Body of pancreas (tissue), 4 donors: ENCODE results near the gene NUP62. TPM values are rescaled to one million over a fixed set of nuclear protein-coding genes. Genes with fewer than 3 reads are reported as not detected.
A peak's percentile ranks its signal among the peaks of the same experiment; 100 is the strongest.

ENCODE experiments used
- ATAC-seq: fragments of 150-250 bp; one replicate; pipeline ENCODE4 v1.9.1; 2016
- DNase-seq, 4 donors: peaks; one replicate each; pipeline ENCODE4 v3.0.0-alpha.2; 2019
- H3K27ac ChIP-seq, 4 donors: fragments of 200-600 bp; sonication (generic); 1 replicate in 3 of 4; 2 replicates in 1 of 4; pipeline versions ENCODE4 v1.5.1 to v1.6.1; 2016 to 2019; ENCODE audit warnings: mild to moderate bottlenecking in 1 of 4, mixed read lengths in 1 of 4, moderate library complexity in 1 of 4
- H3K27me3 ChIP-seq, 2 donors: fragments of 200-600 bp; sonication (generic); one replicate each; pipeline ENCODE4 v1.6.0; 2016; ENCODE audit warnings: mild to moderate bottlenecking in 1 of 2
- H3K36me3 ChIP-seq, 2 donors: fragments of 200-600 bp; sonication (generic); replicated peaks in 1 of 2; 2 replicates each; pipeline ENCODE4 v1.5.1; 2016; ENCODE audit warnings: low read depth in 2 of 2; ENCODE audit not compliant: insufficient read depth in 1 of 2
- H3K4me1 ChIP-seq: fragments of 200-600 bp; sonication (generic); one replicate; pipeline ENCODE4 v1.6.0; 2016
- H3K4me3 ChIP-seq, 2 donors: fragments of 200-600 bp; sonication (generic); 1 replicate in 1 of 2; 2 replicates in 1 of 2; pipeline ENCODE4 v1.5.1; 2016 to 2019
- H3K9me3 ChIP-seq, 3 donors: fragments of 200-600 bp; sonication (generic); 1 replicate in 2 of 3; 2 replicates in 1 of 3; pipeline ENCODE4 v1.5.1; 2016
- CTCF ChIP-seq, 7 experiments: fragments of 450-650 bp in 4 of 7; fragments of 200-600 bp in 3 of 7; sonication (generic) in 3 of 7; IDR thresholded peaks; one replicate each; pipeline ENCODE4 v1.5.1; 2016 to 2019; ENCODE audit warnings: antibody characterized with exemption in 7 of 7
- POLR2A ChIP-seq, 3 donors: fragments of 450-650 bp; IDR thresholded peaks; one replicate each; pipeline ENCODE4 v1.6.1; 2016; ENCODE audit warnings: antibody characterized with exemption in 3 of 3, mild to moderate bottlenecking in 2 of 3
- WGBS, 2 donors: methylation state at CpG; one replicate each; pipeline ENCODE4 v1.1.5; 2017; 5-methylcytosine and 5-hydroxymethylcytosine counted together
- intact Hi-C: fragments of 100-400 bp; cut with DNase I; formaldehyde crosslinking; loops from one replicate; pipeline ENCODE4 v1.15.1; 2023
- total RNA-seq, 2 donors: library from RNA; depleted of rRNA; stranded (reverse); fragments of >200 nt; gene quantifications; one replicate each; pipeline ENCODE4 v1.1.0, GENCODE V29; 2016

The NUP62 gene
- total RNA-seq, 2 donors from 2014 or later: 17.9 to 21.8 TPM

DNA sequence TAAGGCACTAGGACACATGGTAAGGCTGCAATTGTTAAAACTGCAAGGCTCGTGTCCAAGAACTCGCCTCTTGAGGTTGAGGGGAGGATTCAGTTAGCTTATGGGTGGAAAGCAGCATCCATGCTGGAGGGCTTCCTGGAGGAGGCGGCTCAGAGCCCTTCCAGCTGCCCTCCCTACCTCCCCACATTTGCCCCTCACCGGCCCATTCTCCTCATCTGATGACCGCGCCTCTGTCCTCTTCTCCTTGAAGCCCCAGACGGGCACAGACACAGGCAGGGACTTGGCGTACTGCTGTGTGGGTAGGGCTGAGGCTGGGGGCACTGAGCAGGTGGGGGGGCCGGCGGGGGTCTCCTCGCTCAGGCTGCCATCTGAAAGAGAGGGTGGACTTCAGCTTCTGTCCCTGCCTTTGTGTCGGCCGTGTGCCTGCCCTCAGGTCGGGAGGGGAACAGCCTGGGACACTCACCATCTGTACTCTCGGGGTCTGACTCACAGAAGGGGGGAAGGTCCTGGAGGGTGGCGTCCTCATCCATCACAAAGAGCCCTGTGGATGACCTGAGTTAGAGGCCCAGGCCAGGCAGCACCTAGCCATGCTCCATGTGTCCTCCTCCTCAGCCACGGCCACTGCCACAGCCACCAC lies 57.8 kb downstream of the NUP62 start:
- TF ChIP-seq CTCF (IDR thresholded peaks at IDR 0.05) (no peak), POLR2A (IDR thresholded peaks at IDR 0.05) (no peak)
- no peaks in the 10 kb centered on the region for H3K27me3 ChIP-seq
- H3K4me3 ChIP-seq: no peak overlapping the region
- no peak for DNase-seq
- WGBS, 2 donors: 85 to 98% methylated on average over 7 to 16 of the region's 17 CpGs
- ATAC-seq: no peak
- H3K27ac ChIP-seq: no peak overlapping the region
- H3K9me3 ChIP-seq: no peaks in the 10 kb centered on the region
- intact Hi-C loops: no loop called here
- H3K4me1 ChIP-seq: peaks cover 53% of the 10 kb centered on the region
- no peaks in the 10 kb centered on the region for H3K36me3 ChIP-seq

GRCh38 chr19:49870309-49870901 lies 58.9 kb downstream of the NUP62 start:
- no peak for TF ChIP-seq CTCF (IDR thresholded peaks at IDR 0.05)
- no peak for TF ChIP-seq POLR2A (IDR thresholded peaks at IDR 0.05)
- Histone ChIP-seq H3K36me3 (no peaks in the 10 kb centered on the region), H3K27ac (peak overlapping the region; percentile 72 to 93 (median 82)), H3K4me3 (no peak overlapping the region), H3K27me3 (no peaks in the 10 kb centered on the region), H3K4me1 (peaks cover 59% of the 10 kb centered on the region), H3K9me3 (no peaks in the 10 kb centered on the region)
- DNase-seq (no peak), ATAC-seq (no peak)
- 72 to 79% methylated on average over 11 to 15 of the region's 15 CpGs for WGBS, 2 donors
- intact Hi-C loops: no loop called here

DNA sequence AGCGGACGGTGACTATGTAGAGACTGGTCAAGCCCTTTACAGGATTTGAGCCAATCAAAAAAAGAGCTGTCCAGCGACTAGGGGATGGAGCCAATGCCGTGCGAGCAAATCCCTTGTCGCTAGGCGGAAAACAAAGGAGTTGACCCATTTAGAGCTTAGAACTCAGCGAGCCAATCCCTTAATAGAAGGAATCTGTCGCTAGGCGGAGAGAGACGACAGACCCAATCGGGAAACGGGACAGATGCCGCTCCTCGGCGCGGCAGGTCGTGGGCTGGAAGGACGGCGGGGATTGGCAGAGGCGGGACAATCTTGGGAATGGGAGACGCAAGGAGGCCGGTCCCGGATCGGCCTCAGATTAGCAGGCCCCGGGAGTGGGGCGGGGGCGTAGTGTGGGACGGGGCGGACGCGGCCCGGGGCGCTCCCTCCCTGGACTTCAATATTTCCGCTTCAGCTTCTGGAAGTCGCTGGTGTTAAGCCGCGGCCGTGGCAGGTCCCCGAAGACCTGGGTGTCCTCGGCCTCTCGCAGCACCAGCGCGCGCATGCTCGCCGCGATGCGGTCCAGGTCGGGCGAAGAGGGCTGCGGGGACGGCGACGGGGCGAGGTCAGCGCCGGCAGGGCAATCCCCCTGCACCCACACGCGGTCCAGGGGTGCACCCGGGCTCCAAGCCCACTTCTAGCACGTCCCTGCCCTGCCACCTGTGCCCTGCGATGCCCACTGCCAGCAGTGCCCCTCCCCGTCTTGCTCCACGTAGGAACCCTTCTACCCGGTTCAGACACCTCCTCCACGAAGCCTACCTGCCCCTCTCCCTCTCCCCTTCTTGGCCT lies 59.6 kb downstream of the NUP62 start:
- intact Hi-C loops: no loop called here
- Histone ChIP-seq H3K36me3 (no peaks in the 10 kb centered on the region), H3K4me1 (peaks cover 59% of the 10 kb centered on the region), H3K27me3 (no peaks in the 10 kb centered on the region), H3K4me3 (peak overlapping the region; percentile 28 to 40), H3K27ac (peak overlapping the region; percentile 72 to 93 (median 83)), H3K9me3 (no peaks in the 10 kb centered on the region)
- DNase-seq (peak; percentile 96 to 99 (median 97)), ATAC-seq (peak; percentile 86)
- whole genome bisulfite sequencing, 2 donors: 0% methylated on average over 18 to 47 of the region's 67 CpGs
- TF ChIP-seq CTCF (IDR thresholded peaks at IDR 0.05) (peak in 4 of 7 experiments; percentile 31 to 46 (median 37)), POLR2A (IDR thresholded peaks at IDR 0.05) (peak; percentile 31 to 78 (median 68))

GRCh38 chr19:49869009-49869483 lies 60.3 kb downstream of the NUP62 start:
- TF ChIP-seq CTCF (IDR thresholded peaks at IDR 0.05): no peak
- TF ChIP-seq POLR2A (IDR thresholded peaks at IDR 0.05): no peak
- ATAC-seq (peak; percentile 3), DNase-seq (no peak)
- Histone ChIP-seq H3K27ac (peak overlapping the region; percentile 70 to 93 (median 84)), H3K27me3 (no peaks in the 10 kb centered on the region), H3K4me1 (peaks cover 53% of the 10 kb centered on the region), H3K9me3 (no peaks in the 10 kb centered on the region), H3K4me3 (no peak overlapping the region), H3K36me3 (no peaks in the 10 kb centered on the region)
- intact Hi-C loops: no loop called here
- WGBS, 2 donors: 1% methylated on average over 15 of the region's 15 CpGs
